IPS DF 6.9 (cell line): Measurements from ENCODE around the gene NEDD4L.

ENCODE experiments used
- DNase-seq: peaks from one replicate; pipeline ENCODE4 v3.0.0-alpha.2; 2013; ENCODE audit warnings: low read depth, low spot score
- H3K27ac ChIP-seq: one replicate; pipeline ENCODE4 v1.5.1; 2013; ENCODE audit warnings: low read length, control low read depth
- H3K27me3 ChIP-seq: 2 replicates; pipeline ENCODE4 v1.6.1; 2013; ENCODE audit warnings: mild to moderate bottlenecking, low read length; ENCODE audit not compliant: control insufficient read depth, insufficient read depth
- H3K36me3 ChIP-seq: 2 replicates; pipeline ENCODE4 v1.6.1; 2013; ENCODE audit warnings: low read length; ENCODE audit not compliant: control insufficient read depth, insufficient read depth
- H3K4me1 ChIP-seq: 2 replicates; pipeline ENCODE4 v1.6.1; 2013; ENCODE audit warnings: low read length; ENCODE audit not compliant: control insufficient read depth, insufficient read depth
- H3K4me3 ChIP-seq: 2 replicates; pipeline ENCODE4 v1.5.1; 2013; ENCODE audit warnings: mild to moderate bottlenecking, low read length
- H3K9me3 ChIP-seq: 2 replicates; pipeline ENCODE4 v1.6.1; 2013; ENCODE audit warnings: low read length, inconsistent platforms; ENCODE audit not compliant: control insufficient read depth, insufficient read depth
- WGBS: extraction: QIAGEN DNeasy Blood & Tissue Kit; methylation state at CpG from one replicate; pipeline ENCODE4 v1.1.7; 2013; ENCODE audit warnings: mixed read lengths, missing lambda C conversion rate; ENCODE audit not compliant: insufficient read length, insufficient coverage; 5-methylcytosine and 5-hydroxymethylcytosine counted together

NEDD4L gene

DNA sequence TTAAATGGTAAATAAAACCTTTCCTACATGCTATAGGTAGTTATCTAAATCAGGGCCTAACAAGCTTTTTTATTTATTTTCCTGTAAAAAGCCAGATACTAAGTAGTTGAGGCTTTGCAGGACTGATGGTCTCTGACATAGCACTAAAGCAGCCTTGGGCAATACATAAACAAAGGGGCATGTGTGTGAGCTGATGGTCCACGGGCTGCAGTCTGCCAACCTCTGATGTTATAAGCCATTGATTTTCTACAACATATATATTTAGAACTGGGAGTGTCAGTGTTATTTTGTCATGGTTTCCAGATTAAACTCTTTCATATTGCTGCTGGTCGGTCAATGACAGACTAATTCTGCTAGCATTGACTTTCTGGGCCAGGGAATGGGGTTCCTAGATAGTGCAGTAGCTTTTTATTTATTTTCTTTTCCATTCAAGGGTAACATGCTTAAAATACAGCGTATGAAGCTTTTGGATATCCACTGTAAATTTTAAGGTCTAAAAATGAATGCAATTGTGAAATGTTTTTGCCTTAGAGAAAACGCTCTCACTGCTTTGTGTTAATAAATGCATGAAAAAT is 134.0 kb downstream of the NEDD4L start:
- H3K27me3 ChIP-seq = no peaks in the 10 kb centered on the region
- no peaks in the 10 kb centered on the region for H3K36me3 ChIP-seq
- H3K9me3 ChIP-seq = no peaks in the 10 kb centered on the region
- no peak overlapping the region for H3K4me3 ChIP-seq
- no peak overlapping the region for H3K27ac ChIP-seq
- no peak for DNase-seq
- H3K4me1 ChIP-seq = peaks cover 9% of the 10 kb centered on the region; the same call in 1 of the 2 replicates
- WGBS = no CpG with 5 or more reads among the region's 4 CpGs

DNA sequence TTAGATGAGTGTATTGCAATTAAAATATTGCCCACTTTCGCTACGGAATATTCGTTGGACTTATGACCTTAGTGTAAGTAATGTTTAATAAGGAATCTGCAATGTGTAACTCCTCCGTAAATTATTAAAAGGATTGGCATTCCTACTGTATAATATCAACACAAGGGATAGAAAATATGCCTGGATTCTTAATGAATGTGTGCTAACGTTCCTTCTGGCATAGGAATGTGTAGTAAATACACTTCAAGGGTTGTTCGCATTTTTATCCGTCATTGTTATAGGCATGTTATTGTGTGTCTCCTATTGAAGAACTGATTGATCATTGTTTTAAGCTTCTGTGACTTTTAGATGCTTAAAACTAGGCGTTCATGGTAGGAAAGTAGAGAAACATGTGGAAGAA is 134.5 kb downstream of the NEDD4L start:
- no peaks in the 10 kb centered on the region for H3K27me3 ChIP-seq
- no peak for DNase-seq
- H3K9me3 ChIP-seq = no peaks in the 10 kb centered on the region
- H3K36me3 ChIP-seq = no peaks in the 10 kb centered on the region
- H3K4me3 ChIP-seq = no peak overlapping the region
- peaks cover 9% of the 10 kb centered on the region; the same call in 1 of the 2 replicates for H3K4me1 ChIP-seq
- no CpG with 5 or more reads among the region's 8 CpGs for WGBS
- H3K27ac ChIP-seq = no peak overlapping the region

DNA sequence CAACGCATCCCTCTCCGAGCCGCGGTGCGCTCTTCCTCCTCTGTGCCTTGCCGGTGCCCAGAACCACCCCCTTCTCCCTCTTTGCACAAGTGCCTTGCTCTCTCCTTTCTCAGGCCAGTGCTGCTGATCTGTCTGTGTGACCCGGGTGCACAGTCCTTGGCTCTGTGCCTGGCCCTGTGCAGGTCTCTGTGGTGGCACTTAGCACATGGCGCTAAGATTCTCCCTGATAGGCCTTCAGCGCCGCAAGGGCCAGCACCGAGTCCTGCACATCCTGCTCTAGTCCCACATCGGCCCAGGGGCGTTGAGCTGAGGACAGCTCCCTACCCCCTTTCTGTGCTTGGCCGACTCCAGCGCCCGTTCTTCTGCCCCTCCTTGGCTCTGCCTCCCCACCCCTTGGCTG is 136.1 kb downstream of the NEDD4L start:
- no peaks in the 10 kb centered on the region for H3K9me3 ChIP-seq
- H3K4me1 ChIP-seq = peaks cover 3% of the 10 kb centered on the region; the same call in 1 of the 2 replicates
- H3K27ac ChIP-seq = no peak overlapping the region
- no CpG with 5 or more reads among the region's 16 CpGs for WGBS
- no peaks in the 10 kb centered on the region for H3K27me3 ChIP-seq
- H3K4me3 ChIP-seq = no peak overlapping the region
- no peaks in the 10 kb centered on the region for H3K36me3 ChIP-seq
- DNase-seq = no peak

DNA sequence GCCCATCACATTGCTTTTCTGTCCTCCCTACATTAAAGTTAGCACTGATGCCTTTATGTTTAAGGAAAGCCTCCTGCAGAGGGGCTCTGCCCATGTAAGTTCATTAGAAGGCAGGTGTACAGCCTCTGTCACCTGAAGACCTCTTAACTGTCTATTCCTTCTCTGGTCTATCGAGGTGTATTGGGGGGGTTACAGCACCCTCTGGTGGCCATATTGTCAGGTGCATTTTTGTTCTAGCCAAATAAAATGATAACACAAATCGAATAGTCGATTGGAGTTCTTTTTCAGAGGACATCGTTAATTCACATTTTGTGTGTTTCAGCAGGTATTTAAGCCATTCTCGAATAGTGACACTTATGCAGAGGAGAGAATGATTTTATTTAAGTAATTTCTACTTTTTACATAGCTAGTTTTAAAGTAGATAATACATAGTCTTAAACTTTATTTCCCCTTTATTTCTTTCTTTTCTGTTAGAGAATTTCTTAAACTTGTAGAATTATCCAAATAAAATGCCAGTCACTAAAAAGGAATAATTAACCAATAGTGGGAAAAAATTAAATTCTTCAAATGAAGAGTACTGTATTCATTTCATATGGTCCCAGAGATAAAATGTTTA is 136.8 kb downstream of the NEDD4L start:
- 0 out of 2 replicates have a peak, but pooled peaks cover 1% of the 10 kb centered on the region for H3K4me1 ChIP-seq
- H3K36me3 ChIP-seq = no peaks in the 10 kb centered on the region
- no peaks in the 10 kb centered on the region for H3K9me3 ChIP-seq
- WGBS = no CpG with 5 or more reads among the region's 5 CpGs
- no peak for DNase-seq
- no peak overlapping the region for H3K27ac ChIP-seq
- no peak overlapping the region for H3K4me3 ChIP-seq
- H3K27me3 ChIP-seq = no peaks in the 10 kb centered on the region

DNA sequence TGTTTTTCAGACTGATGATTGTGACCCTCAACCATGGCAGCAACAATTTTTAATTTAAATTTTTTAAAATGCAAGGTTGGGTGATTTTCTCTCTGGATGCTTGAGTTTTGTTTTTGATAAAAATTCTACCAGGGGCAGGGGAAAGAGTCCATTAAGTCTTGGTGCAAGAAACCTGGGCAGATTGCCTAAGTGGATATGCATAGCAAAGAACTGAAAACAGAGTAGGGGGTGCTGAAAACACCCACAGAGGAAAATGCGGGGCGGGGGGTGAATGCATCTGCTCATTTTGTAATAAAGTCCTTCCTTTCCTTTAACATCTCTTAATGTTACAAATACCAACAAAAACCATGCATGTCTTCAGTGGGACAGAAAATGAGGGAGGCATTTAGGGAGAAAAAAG is 138.0 kb downstream of the NEDD4L start:
- 0 out of 2 replicates have a peak, but pooled peaks cover 1% of the 10 kb centered on the region for H3K4me1 ChIP-seq
- H3K9me3 ChIP-seq = no peaks in the 10 kb centered on the region
- no peak for DNase-seq
- no CpG with 5 or more reads among the region's 2 CpGs for WGBS
- H3K36me3 ChIP-seq = no peaks in the 10 kb centered on the region
- no peaks in the 10 kb centered on the region for H3K27me3 ChIP-seq
- H3K4me3 ChIP-seq = no peak overlapping the region
- no peak overlapping the region for H3K27ac ChIP-seq

DNA sequence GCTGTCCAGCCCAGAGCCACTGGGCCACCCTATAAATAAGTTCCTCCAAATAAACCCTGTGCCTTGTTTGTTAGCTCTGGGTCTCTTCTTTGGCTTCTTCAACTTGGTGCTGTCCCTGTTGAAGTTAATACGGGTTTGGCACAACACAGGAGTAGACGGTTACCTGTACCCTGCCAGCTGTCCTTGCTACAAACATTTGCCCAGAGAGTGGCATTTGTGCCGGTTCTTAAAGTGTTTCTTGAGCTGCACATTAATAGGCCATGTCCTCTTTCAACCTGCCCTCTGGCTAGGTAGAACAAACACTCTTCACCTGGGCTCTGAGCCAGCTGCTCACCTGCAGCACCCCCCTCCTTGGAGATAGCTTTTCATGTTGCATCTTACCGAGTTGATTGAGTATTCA is 139.2 kb downstream of the NEDD4L start:
- H3K9me3 ChIP-seq = no peaks in the 10 kb centered on the region
- no CpG with 5 or more reads among the region's 4 CpGs for WGBS
- H3K4me3 ChIP-seq = no peak overlapping the region
- H3K27ac ChIP-seq = no peak overlapping the region
- H3K27me3 ChIP-seq = no peaks in the 10 kb centered on the region
- H3K36me3 ChIP-seq = no peaks in the 10 kb centered on the region
- DNase-seq = no peak
- peaks cover 5% of the 10 kb centered on the region for H3K4me1 ChIP-seq

DNA sequence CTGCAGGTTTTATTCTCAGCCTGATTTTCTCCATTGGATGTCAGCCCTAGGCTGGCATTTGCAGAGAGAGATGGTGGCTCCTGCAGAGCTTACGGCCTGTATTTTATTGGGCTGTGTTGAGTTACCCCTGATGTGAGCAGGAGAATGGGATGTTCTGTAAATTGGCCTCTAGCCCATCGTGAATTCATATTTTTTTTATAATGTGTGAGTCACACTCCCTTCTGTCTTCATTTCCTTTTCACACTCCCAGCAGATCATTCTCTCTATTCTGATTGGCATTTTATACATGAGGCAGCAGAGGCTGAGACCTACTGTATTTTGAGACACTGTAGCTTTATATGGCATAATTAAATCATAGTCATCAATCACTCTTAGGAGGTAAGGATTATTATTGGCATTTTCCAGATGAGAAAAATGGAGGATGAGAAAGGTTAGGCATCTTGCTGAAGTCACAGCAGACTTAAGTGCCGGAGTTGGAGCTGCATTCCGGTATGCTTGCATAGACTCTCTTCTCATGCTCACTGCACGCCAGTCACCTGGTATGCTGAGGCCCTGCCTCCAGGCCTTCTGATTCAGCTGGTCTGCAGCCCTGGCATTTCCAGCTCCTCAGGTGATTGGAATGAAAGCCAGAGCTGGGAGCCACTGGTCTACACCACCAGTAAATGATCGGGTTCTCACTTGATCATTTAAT is 142.4 kb downstream of the NEDD4L start:
- no CpG with 5 or more reads among the region's 6 CpGs for WGBS
- Histone ChIP-seq H3K9me3 (no peaks in the 10 kb centered on the region), H3K27me3 (no peaks in the 10 kb centered on the region), H3K36me3 (no peaks in the 10 kb centered on the region), H3K4me1 (peaks cover 7% of the 10 kb centered on the region), H3K27ac (no peak overlapping the region), H3K4me3 (no peak overlapping the region)
- DNase-seq = no peak

DNA sequence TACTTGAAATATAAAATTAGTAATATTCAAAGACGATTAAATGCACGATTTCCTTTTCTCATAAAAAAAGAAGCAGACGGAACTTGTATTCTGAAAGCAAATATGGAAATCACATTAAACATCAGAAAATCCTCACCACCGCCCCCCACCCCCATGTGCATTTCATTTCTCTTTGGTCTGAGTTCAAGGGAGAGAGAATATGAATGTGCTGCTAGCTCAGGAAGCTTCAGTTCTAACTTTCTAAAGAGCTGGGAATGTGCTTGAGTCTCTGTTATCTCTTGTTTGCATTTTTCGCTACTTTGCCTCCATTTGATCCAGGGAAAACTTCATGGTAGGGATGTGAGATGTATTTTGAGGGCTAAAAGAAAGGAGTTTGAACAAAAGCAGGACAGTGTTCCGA is 143.6 kb downstream of the NEDD4L start:
- H3K27me3 ChIP-seq = no peaks in the 10 kb centered on the region
- H3K27ac ChIP-seq = no peak overlapping the region
- no peak overlapping the region for H3K4me3 ChIP-seq
- no peak for DNase-seq
- H3K4me1 ChIP-seq = peaks cover 7% of the 10 kb centered on the region
- WGBS = no CpG with 5 or more reads among the region's 6 CpGs
- no peaks in the 10 kb centered on the region for H3K36me3 ChIP-seq
- H3K9me3 ChIP-seq = no peaks in the 10 kb centered on the region

DNA sequence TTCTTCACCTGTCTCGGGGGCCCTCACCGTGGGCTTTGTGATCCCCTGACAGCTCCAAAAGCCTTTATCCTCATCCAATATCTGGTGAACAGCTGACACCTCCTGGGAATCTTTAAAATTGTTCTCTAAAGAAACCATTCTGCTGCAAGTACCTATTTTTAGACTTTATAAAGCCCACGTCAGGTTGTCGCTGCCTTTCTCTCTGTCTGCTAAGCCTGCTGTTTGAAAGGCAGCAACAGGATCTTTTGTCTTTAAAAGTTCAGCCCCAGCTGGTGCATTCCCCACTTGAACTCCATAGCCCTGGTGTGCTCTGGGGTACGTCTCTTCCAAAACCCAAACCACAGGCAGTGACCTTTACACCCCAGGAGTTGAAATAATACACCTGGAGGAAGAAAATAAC is 145.0 kb downstream of the NEDD4L start:
- Histone ChIP-seq H3K27ac (no peak overlapping the region), H3K27me3 (no peaks in the 10 kb centered on the region), H3K4me3 (no peak overlapping the region), H3K36me3 (no peaks in the 10 kb centered on the region), H3K4me1 (peaks cover 7% of the 10 kb centered on the region), H3K9me3 (no peaks in the 10 kb centered on the region)
- no CpG with 5 or more reads among the region's 5 CpGs for WGBS
- DNase-seq = no peak

DNA sequence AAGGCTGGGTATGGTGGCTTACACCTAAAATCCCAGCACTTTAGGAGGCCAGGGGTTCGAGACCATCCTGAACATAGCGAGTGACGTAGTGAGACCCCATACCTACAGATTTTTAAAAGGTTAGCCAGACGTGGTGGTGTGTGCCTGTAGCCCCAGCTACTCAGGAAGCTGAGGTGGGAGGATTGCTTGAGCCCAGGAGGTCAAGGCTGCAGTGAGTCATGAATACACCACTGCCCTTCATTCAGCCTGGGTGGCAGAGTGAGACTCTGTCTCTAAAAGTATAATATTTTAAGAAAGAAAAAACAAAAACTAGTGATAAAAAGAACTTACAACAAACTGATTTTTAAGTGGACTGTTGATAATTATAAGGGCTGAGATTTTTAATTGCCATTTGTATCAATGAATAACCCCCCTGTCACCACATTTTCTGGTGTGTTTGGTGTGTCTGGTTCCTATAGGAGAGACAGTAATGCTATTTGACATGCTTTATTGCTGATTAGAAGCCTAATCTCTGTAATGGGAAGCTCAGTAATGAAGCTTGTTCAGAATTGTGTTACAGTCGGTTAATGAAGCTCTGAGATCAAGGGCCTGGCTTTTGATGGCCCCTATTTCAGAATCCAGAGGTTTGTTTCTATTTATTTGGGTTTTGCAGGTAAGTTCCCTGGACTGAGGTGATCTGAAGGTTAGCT is 147.0 kb downstream of the NEDD4L start:
- no CpG with 5 or more reads among the region's 5 CpGs for WGBS
- H3K27ac ChIP-seq = no peak overlapping the region
- no peak for DNase-seq
- H3K27me3 ChIP-seq = no peaks in the 10 kb centered on the region
- peaks cover 7% of the 10 kb centered on the region for H3K4me1 ChIP-seq
- H3K36me3 ChIP-seq = no peaks in the 10 kb centered on the region
- H3K9me3 ChIP-seq = no peaks in the 10 kb centered on the region
- H3K4me3 ChIP-seq = no peak overlapping the region
